ENCODE results near the gene NFRKB.

The NFRKB gene

GRCh38 chr11:129846508-129847335 lies 48.7 kb downstream of the NFRKB start:
- in situ Hi-C loops (cut with MboI; ENCODE audit: low sequenced_read_pairs) = no loop called here

Measured in hTERT RPE-1 (cell line).